Measurements from ENCODE around the gene THOC3.
"Not testable (repeated sequence)": the region's sequence is repeated elsewhere in the genome, so short reads cannot be mapped to it uniquely, and the experiment has no call there.

DNA sequence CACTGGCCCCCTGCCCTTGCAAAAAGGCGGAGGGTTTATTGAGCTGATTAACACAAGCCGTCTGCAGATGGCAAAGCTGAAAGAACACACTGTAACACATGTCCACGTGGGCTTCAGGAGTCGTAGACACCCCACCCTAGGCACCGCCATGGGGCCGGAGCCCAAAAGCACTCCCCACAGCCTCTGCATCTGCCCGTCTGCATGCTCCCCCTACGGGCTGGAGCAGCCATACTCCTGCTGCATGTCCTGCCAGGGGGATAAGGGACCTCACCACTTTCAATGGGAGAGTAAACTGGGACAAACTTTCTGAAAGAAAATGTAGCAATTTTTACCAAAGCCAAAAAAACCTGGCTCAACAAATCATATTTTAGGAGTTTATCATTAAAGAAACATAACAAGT lies 42.1 kb upstream of the THOC3 start:
- TF ChIP-seq, protein P1, sequence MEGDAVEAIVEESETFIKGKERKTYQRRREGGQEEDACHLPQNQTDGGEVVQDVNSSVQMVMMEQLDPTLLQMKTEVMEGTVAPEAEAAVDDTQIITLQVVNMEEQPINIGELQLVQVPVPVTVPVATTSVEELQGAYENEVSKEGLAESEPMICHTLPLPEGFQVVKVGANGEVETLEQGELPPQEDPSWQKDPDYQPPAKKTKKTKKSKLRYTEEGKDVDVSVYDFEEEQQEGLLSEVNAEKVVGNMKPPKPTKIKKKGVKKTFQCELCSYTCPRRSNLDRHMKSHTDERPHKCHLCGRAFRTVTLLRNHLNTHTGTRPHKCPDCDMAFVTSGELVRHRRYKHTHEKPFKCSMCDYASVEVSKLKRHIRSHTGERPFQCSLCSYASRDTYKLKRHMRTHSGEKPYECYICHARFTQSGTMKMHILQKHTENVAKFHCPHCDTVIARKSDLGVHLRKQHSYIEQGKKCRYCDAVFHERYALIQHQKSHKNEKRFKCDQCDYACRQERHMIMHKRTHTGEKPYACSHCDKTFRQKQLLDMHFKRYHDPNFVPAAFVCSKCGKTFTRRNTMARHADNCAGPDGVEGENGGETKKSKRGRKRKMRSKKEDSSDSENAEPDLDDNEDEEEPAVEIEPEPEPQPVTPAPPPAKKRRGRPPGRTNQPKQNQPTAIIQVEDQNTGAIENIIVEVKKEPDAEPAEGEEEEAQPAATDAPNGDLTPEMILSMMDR (IDR thresholded peaks at IDR 0.05; ENCODE audit: insufficient read depth, low read length, poor library complexity, severe bottlenecking) = not testable (repeated sequence)
- TF ChIP-seq EZH2phosphoT487 (conservative IDR thresholded peaks at IDR 0.05; ENCODE audit: low read length) = not testable (repeated sequence)
